ENCODE data around the gene OR10J4. TPM values are rescaled to one million over a fixed set of nuclear protein-coding genes. Genes with fewer than 3 reads are reported as not detected.

OR10J4 gene
- total RNA-seq, 4 donors from 2014 or later, result not detected

DNA sequence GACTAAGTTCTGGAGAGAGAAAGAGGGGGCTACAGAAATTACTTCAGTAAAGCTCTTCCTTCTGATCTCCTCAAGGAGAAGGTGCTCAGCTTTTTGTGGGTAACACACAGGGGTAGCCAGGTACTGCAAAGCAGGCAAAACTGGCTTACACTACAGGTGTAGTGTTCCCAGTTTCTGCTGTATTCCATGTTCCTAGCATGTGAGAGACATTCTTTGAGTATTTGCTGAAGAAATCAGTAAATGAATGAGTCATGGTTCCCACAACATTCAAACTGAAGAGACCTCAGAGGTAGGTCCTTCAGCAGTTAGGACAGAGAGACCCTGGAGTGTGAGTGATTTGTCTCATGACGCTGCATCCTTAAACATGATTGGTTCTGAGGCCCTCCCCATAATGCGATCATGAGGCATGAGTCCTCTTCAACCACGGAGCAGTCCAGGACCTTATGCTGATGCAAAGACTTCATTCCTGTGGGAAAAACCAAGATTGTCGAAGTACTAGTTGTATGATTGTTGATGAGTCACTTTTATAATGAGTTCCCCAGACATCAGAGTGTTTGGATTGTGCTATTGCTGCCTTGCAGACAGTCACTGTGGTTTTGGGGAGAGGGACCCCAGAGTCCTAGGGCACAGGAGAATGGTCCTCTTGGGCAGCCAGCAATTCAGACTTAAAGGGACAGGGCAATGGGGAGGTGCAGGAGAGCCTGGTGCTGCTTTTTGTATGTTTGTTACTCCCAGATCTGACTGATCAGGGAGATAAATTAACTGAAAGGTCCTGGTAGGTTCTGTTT, 2.7 kb upstream of the OR10J4 start:
- DNase-seq (ENCODE audit: low spot score in 2 of 2), result no peak
- TF ChIP-seq POLR2A (IDR thresholded peaks at IDR 0.05) (no peak), POLR2AphosphoS5 (IDR thresholded peaks at IDR 0.05) (no peak)
- Histone ChIP-seq H3K9me3 (no peaks in the 10 kb centered on the region), H3K4me1 (no peaks in the 10 kb centered on the region), H3K27ac (no peak overlapping the region), H3K27me3 (no peaks in the 10 kb centered on the region), H3K4me3 (no peak overlapping the region), H3K36me3 (no peaks in the 10 kb centered on the region)
- WGBS, result 90% methylated on average over 4 of the region's 4 CpGs

DNA sequence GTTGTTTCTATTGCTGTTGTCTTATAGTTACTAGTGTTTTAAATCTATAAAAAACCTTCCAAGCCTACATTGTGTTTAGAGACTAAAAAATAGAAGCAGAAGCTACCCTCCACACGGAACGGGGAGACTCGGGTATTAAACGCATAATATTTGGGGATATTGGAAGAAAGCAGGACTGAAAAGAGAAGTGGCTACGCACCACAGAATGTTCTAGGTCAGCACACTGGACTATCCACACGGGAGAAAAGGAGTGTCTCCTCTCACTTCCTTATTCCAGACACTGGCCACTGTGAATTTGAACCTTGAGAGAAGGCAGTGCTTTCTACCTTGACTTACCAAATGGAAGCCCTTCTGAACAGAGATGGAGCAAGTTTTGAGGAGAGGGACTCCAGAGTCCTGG, 1.0 kb upstream of the OR10J4 start:
- WGBS, result 93% methylated on average over 6 of the region's 6 CpGs
- no peak for DNase-seq (ENCODE audit: low spot score in 2 of 2)
- Histone ChIP-seq H3K4me3 (no peak overlapping the region), H3K27me3 (no peaks in the 10 kb centered on the region), H3K4me1 (no peaks in the 10 kb centered on the region), H3K9me3 (no peaks in the 10 kb centered on the region), H3K27ac (no peak overlapping the region), H3K36me3 (no peaks in the 10 kb centered on the region)
- TF ChIP-seq EP300 (IDR thresholded peaks at IDR 0.05), result no peak
- TF ChIP-seq, protein P1, sequence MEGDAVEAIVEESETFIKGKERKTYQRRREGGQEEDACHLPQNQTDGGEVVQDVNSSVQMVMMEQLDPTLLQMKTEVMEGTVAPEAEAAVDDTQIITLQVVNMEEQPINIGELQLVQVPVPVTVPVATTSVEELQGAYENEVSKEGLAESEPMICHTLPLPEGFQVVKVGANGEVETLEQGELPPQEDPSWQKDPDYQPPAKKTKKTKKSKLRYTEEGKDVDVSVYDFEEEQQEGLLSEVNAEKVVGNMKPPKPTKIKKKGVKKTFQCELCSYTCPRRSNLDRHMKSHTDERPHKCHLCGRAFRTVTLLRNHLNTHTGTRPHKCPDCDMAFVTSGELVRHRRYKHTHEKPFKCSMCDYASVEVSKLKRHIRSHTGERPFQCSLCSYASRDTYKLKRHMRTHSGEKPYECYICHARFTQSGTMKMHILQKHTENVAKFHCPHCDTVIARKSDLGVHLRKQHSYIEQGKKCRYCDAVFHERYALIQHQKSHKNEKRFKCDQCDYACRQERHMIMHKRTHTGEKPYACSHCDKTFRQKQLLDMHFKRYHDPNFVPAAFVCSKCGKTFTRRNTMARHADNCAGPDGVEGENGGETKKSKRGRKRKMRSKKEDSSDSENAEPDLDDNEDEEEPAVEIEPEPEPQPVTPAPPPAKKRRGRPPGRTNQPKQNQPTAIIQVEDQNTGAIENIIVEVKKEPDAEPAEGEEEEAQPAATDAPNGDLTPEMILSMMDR (IDR thresholded peaks at IDR 0.05), result no peak
- no peak for TF ChIP-seq POLR2AphosphoS5 (IDR thresholded peaks at IDR 0.05)
- TF ChIP-seq POLR2A (IDR thresholded peaks at IDR 0.05), result no peak

DNA sequence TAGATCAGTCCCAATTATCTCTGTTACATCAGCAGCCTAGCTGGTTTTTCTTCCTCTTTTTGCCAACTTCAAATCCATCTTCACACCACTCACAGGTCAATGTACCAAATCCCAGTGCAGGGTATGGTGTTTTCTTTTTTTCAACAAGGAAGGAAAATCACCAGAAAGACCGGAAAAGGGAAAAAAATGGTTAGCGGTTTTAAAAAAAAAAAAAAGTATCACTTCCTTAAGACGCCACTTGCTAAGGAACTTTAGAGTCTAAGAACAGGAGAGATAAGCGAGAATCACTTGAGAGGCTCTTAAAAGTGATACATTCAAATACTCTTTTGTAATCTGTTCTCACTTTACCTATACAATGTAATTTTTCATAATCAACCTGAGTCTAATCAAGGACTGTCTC, 4.5 kb downstream of the OR10J4 start:
- H3K4me3 ChIP-seq, result no peak overlapping the region
- no peaks in the 10 kb centered on the region for H3K4me1 ChIP-seq
- no peak for DNase-seq (ENCODE audit: low spot score in 2 of 2)
- no peaks in the 10 kb centered on the region for H3K9me3 ChIP-seq
- no peaks in the 10 kb centered on the region for H3K27me3 ChIP-seq
- 70% methylated on average over 4 of the region's 4 CpGs for WGBS
- TF ChIP-seq POLR2A (IDR thresholded peaks at IDR 0.05) (no peak), POLR2AphosphoS5 (IDR thresholded peaks at IDR 0.05) (no peak), EP300 (IDR thresholded peaks at IDR 0.05) (no peak)
- TF ChIP-seq, protein P1 (IDR thresholded peaks at IDR 0.05), result no peak
- H3K27ac ChIP-seq, result no peak overlapping the region
- no peaks in the 10 kb centered on the region for H3K36me3 ChIP-seq

DNA sequence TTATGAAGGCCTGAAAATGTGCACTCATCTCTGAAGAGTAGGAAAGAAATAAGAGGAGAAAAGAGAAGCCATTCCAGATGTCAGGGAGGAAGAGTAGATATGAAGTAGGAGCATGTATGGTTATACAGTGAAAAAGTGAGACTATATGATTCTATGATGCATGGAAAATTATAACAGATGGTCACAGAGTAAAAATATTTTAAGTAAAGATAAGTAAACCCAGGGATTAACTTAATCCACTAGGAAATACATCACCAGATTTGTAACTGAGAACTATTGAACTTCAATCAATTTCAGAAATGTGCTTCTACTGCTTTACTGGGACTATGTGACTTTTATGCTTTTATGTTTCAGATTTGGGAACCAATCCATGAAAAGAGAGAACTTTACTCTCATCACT, 7.4 kb downstream of the OR10J4 start, which contains the start of gene OR10J1:
Gene OR10J1 (plus strand): TSS at position 301 of the 400 bp plus-strand sequence. CDS start 70 bp downstream, at position 371.
- TF ChIP-seq POLR2A (IDR thresholded peaks at IDR 0.05) (no peak), EP300 (IDR thresholded peaks at IDR 0.05) (no peak), POLR2AphosphoS5 (IDR thresholded peaks at IDR 0.05) (no peak)
- TF ChIP-seq, protein P1 (IDR thresholded peaks at IDR 0.05), result no peak
- Histone ChIP-seq H3K9me3 (no peaks in the 10 kb centered on the region), H3K27ac (no peak within 1 kb of the TSS), H3K4me1 (no peaks in the 10 kb centered on the region), H3K36me3 (no peaks in the 10 kb centered on the region), H3K4me3 (no peak within 1 kb of the TSS), H3K27me3 (no peaks in the 10 kb centered on the region)
- no peak for DNase-seq (ENCODE audit: low spot score in 2 of 2)

DNA sequence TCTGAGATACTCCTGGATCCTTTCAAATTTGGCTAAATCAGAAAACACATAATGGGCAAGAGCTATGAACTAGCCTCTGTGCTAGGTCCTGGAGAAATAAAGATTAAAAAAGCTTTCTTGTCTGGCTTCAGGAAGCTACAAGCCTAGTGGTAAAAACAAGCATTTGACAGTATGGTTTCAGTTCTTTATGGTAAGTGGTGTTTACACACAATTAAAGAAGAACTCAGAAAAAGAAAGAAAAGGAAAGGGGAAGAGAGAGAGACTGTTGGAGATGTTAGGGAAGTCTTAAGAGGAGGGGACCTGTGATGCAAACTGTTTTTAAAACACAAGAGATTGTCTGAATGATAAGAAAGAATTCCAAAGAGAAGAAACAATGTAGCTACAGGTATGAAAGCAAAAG, 9.4 kb downstream of the OR10J4 start:
- H3K4me1 ChIP-seq, result no peaks in the 10 kb centered on the region
- H3K36me3 ChIP-seq, result no peaks in the 10 kb centered on the region
- DNase-seq (ENCODE audit: low spot score in 2 of 2), result no peak
- no peaks in the 10 kb centered on the region for H3K9me3 ChIP-seq
- TF ChIP-seq POLR2AphosphoS5 (IDR thresholded peaks at IDR 0.05), result no peak
- TF ChIP-seq EP300 (IDR thresholded peaks at IDR 0.05), result no peak
- TF ChIP-seq POLR2A (IDR thresholded peaks at IDR 0.05), result no peak
- TF ChIP-seq, protein P1 (IDR thresholded peaks at IDR 0.05), result no peak
- no peak overlapping the region for H3K27ac ChIP-seq
- H3K4me3 ChIP-seq, result no peak overlapping the region
- no peaks in the 10 kb centered on the region for H3K27me3 ChIP-seq
